Gastroesophageal sphincter (tissue), 4 donors: ENCODE data around the gene INPP5E. TPM values are rescaled to one million over a fixed set of nuclear protein-coding genes. Genes with fewer than 3 reads are reported as not detected.
A peak's percentile ranks its signal among the peaks of the same experiment; 100 is the strongest.

Experiments used
- ATAC-seq: fragments of 150-250 bp; one replicate; pipeline ENCODE4 v1.9.1; 2016; ENCODE audit warnings: mild to moderate bottlenecking, moderate library complexity
- H3K27ac ChIP-seq, 4 donors: fragments of 200-600 bp; sonication (generic) in 3 of 4; 1 replicate in 3 of 4; 2 replicates in 1 of 4; pipeline ENCODE4 v1.5.1; 2016 to 2019
- H3K27me3 ChIP-seq: fragments of 200-600 bp; sonication (generic); one replicate; pipeline ENCODE4 v1.5.1; 2019
- H3K36me3 ChIP-seq, 2 donors: fragments of 200-600 bp; sonication (generic); one replicate each; pipeline ENCODE4 v1.5.1; 2019; ENCODE audit warnings: control low read depth in 1 of 2
- H3K4me1 ChIP-seq, 3 donors: fragments of 200-600 bp; sonication (generic); 1 replicate in 2 of 3; 2 replicates in 1 of 3; pipeline ENCODE4 v1.5.1; 2016 to 2019; ENCODE audit warnings: control low read depth in 2 of 3
- H3K4me3 ChIP-seq, 2 donors: fragments of 200-600 bp; sonication (generic); one replicate each; pipeline ENCODE4 v1.5.1; 2019; ENCODE audit warnings: mild to moderate bottlenecking in 1 of 2, moderate library complexity in 1 of 2
- H3K9me3 ChIP-seq, 3 donors: fragments of 200-600 bp; sonication (generic); one replicate each; pipeline ENCODE4 v1.5.1; 2017 to 2019; ENCODE audit warnings: control low read depth in 2 of 3
- CTCF ChIP-seq, 4 experiments: fragments of 200-600 bp in 2 of 4; fragments of 450-650 bp in 2 of 4; sonication (generic) in 1 of 4; IDR thresholded peaks; one replicate each; pipeline ENCODE4 v1.5.1; 2017 to 2019; ENCODE audit warnings: antibody characterized with exemption in 4 of 4, mild to moderate bottlenecking in 2 of 4, moderate library complexity in 2 of 4
- EP300 ChIP-seq: sonication (generic); formaldehyde crosslinking; IDR thresholded peaks from one replicate; pipeline ENCODE4 v1.6.1; 2017; ENCODE audit warnings: antibody characterized with exemption, mild to moderate bottlenecking
- POLR2A ChIP-seq, 2 donors: fragments of 450-650 bp; IDR thresholded peaks; one replicate each; pipeline ENCODE4 v1.6.1; 2017; ENCODE audit warnings: antibody characterized with exemption in 2 of 2, mild to moderate bottlenecking in 2 of 2, moderate library complexity in 1 of 2
- POLR2AphosphoS5 ChIP-seq: sonication (generic); formaldehyde crosslinking; IDR thresholded peaks from one replicate; pipeline ENCODE4 v1.6.1; 2017; ENCODE audit warnings: antibody characterized with exemption
- WGBS, 2 donors: methylation state at CpG; one replicate each; pipeline ENCODE4 v1.1.5; 2018; ENCODE audit warnings: low coverage in 1 of 2; 5-methylcytosine and 5-hydroxymethylcytosine counted together
- total RNA-seq, 4 donors: library from RNA; depleted of rRNA; stranded (reverse); fragments of >200 nt; gene quantifications; one replicate each; pipeline ENCODE4 v1.1.0, GENCODE V29; 2016

Gene INPP5E
- total RNA-seq, 4 donors from 2014 or later = 7.2 to 13.1 (median 10.0) TPM

- Histone ChIP-seq H3K4me1 (peaks cover 0 to 39% (median 21%) of the 10 kb centered on the region in 3 donors), H3K27me3 (no peaks in the 10 kb centered on the region), H3K9me3 (no peaks in the 10 kb centered on the region), H3K27ac (no peak overlapping the region), H3K4me3 (no peak overlapping the region), H3K36me3 (peaks cover 0 to 63% of the 10 kb centered on the region in 2 donors)
- WGBS, 2 donors = 79 to 86% methylated on average over 6 to 10 of the region's 15 CpGs
- no peak for TF ChIP-seq POLR2A (IDR thresholded peaks at IDR 0.05)
- no peak for TF ChIP-seq CTCF (IDR thresholded peaks at IDR 0.05)
- no peak for TF ChIP-seq EP300
- TF ChIP-seq POLR2AphosphoS5 = no peak
- ATAC-seq = no peak
Observed at GRCh38 chr9:136441191-136441680, 1.6 kb upstream of the INPP5E start.

GRCh38 chr9:136438548-136439480 lies 831 bp downstream of the INPP5E start:
- H3K27ac ChIP-seq = peak overlapping the region; percentile 37 to 87 (median 84)
- no peaks in the 10 kb centered on the region for H3K27me3 ChIP-seq
- H3K9me3 ChIP-seq = no peaks in the 10 kb centered on the region
- peaks cover 0 to 60% of the 10 kb centered on the region in 2 donors for H3K36me3 ChIP-seq
- ATAC-seq = peak; percentile 32
- TF ChIP-seq POLR2AphosphoS5 (no peak), EP300 (no peak), CTCF (IDR thresholded peaks at IDR 0.05) (no peak), POLR2A (IDR thresholded peaks at IDR 0.05) (no peak)
- WGBS, 2 donors = no CpG with 5 or more reads among the region's 91 CpGs
- peaks cover 0 to 60% (median 21%) of the 10 kb centered on the region in 3 donors for H3K4me1 ChIP-seq
- peak overlapping the region; percentile 91 to 98 for H3K4me3 ChIP-seq

GRCh38 chr9:136437839-136438547 lies 1.7 kb downstream of the INPP5E start:
- WGBS, 2 donors = 16% methylated on average over 14 of the region's 37 CpGs; no CpG with 5 or more reads in 1 of the 2 donors
- H3K4me1 ChIP-seq = peaks cover 0 to 60% (median 21%) of the 10 kb centered on the region in 3 donors
- no peak for ATAC-seq
- TF ChIP-seq POLR2AphosphoS5 (no peak), EP300 (no peak), CTCF (IDR thresholded peaks at IDR 0.05) (no peak), POLR2A (IDR thresholded peaks at IDR 0.05) (no peak)
- no peaks in the 10 kb centered on the region for H3K27me3 ChIP-seq
- H3K4me3 ChIP-seq = peak overlapping the region; percentile 91 to 98
- H3K27ac ChIP-seq = peak overlapping the region in 2 of 4 donors; percentile 24 to 87
- peaks cover 0 to 60% of the 10 kb centered on the region in 2 donors for H3K36me3 ChIP-seq
- H3K9me3 ChIP-seq = no peaks in the 10 kb centered on the region

- TF ChIP-seq EP300 (no peak), CTCF (IDR thresholded peaks at IDR 0.05) (no peak), POLR2A (IDR thresholded peaks at IDR 0.05) (no peak), POLR2AphosphoS5 (no peak)
- no peaks in the 10 kb centered on the region for H3K9me3 ChIP-seq
- peak overlapping the region in 2 of 4 donors; percentile 24 to 87 for H3K27ac ChIP-seq
- ATAC-seq = no peak
- peak overlapping the region in 1 of 2 donors; percentile 98 for H3K4me3 ChIP-seq
- peaks cover 0 to 60% of the 10 kb centered on the region in 2 donors for H3K36me3 ChIP-seq
- 20 to 34% methylated on average over 1 to 4 of the region's 8 CpGs for WGBS, 2 donors
- peaks cover 0 to 60% (median 21%) of the 10 kb centered on the region in 3 donors for H3K4me1 ChIP-seq
- H3K27me3 ChIP-seq = no peaks in the 10 kb centered on the region
Observed at GRCh38 chr9:136437430-136437829, 2.2 kb downstream of the INPP5E start.
